Activated naive CD4-positive, alpha-beta T cell treated with anti-CD3 and anti-CD28 coated beads for 36 hours (primary cell): Measurements from ENCODE around the gene SYTL2. TPM values are rescaled to one million over a fixed set of nuclear protein-coding genes. Genes with fewer than 3 reads are reported as not detected.
"Not testable (repeated sequence)": the region's sequence is repeated elsewhere in the genome, so short reads cannot be mapped to it uniquely, and the experiment has no call there.

Experiments used
- CTCF ChIA-PET: fragments of 350-600 bp; sonication (Branson Sonifier 250); formaldehyde crosslinking; loops from one replicate; lab custom pipeline; 2021; ENCODE audit warnings: antibody characterized with exemption; lab: Charles Lee
- DNase-seq: peaks from one replicate; pipeline ENCODE4 v3.0.0-alpha.2; 2020
- H3K27ac Mint-ChIP-seq: one replicate; pipeline ENCODE4 v1.8.0; 2021; ENCODE audit warnings: mild to moderate bottlenecking, mixed read lengths
- H3K27me3 Mint-ChIP-seq: one replicate; pipeline ENCODE4 v1.8.0; 2021; ENCODE audit warnings: low read depth, mixed read lengths
- H3K36me3 Mint-ChIP-seq: one replicate; pipeline ENCODE4 v1.8.0; 2021; ENCODE audit warnings: low read depth, mixed read lengths
- H3K4me1 Mint-ChIP-seq: one replicate; pipeline ENCODE4 v1.8.0; 2021; ENCODE audit warnings: low read depth, mixed read lengths
- H3K4me3 Mint-ChIP-seq: one replicate; pipeline ENCODE4 v1.8.0; 2021; ENCODE audit warnings: mild to moderate bottlenecking, moderate library complexity, mixed read lengths
- H3K9me3 Mint-ChIP-seq: one replicate; pipeline ENCODE4 v1.8.0; 2021; ENCODE audit warnings: mixed read lengths
- intact Hi-C: fragments of 100-400 bp; cut with micrococcal nuclease; formaldehyde crosslinking; loops from one replicate; pipeline ENCODE4 v1.15.1; 2023
- total RNA-seq, 2 experiments: library from RNA; stranded (reverse); gene quantifications; one replicate each; pipeline ENCODE4 v1.2.3, GENCODE V29; 2021

Gene SYTL2
- total RNA-seq, 2 experiments from 2014 or later, result 13.8 to 13.9 TPM

DNA sequence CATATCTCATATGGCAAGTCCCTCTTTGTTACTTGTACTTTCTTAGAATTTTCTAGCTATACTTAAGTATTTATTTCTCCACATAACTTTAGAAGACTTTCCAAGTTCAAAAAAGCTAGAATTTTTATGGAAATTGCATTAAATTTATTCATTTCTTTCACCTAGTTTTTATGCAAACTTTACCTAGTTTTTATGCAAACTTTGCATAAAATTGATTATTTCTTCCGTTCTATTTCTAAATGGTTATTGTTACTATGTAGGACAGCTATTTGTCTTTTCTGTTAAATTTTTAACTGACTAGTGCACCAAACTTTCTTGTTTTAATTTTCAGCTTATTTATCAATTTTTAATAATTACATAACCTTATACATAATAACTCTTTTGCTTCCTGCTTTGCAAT is 142.8 kb downstream of the SYTL2 start:
- peaks cover 13% of the 10 kb centered on the region for H3K36me3 Mint-ChIP-seq
- H3K27ac Mint-ChIP-seq, result no peak overlapping the region
- CTCF ChIA-PET, result no interaction called here
- no peak overlapping the region for H3K4me3 Mint-ChIP-seq
- intact Hi-C loops, result no loop called here
- peaks cover 6% of the 10 kb centered on the region for H3K4me1 Mint-ChIP-seq
- no peak for DNase-seq
- H3K9me3 Mint-ChIP-seq, result no peaks in the 10 kb centered on the region
- no peaks in the 10 kb centered on the region for H3K27me3 Mint-ChIP-seq

DNA sequence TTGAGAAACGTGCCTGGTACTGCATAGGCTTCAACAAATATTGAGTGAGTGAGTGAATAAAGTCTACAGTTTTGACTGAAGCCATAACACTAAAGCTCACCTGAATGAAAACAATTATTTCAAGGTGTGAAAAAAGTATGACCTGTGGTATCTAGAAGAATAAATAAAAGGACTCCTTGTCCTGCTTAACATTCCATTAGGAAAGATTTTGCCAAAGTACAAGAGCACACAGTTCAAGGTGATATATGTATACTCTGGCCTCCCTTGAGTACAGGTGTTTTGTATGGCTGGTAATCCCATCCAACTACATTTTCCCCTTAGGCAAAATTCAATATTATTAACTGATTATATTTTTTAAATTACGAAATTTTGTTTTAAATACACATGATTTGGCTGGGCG is 144.3 kb downstream of the SYTL2 start:
- H3K27ac Mint-ChIP-seq, result no peak overlapping the region
- CTCF ChIA-PET, result no interaction called here
- intact Hi-C loops, result no loop called here
- H3K4me1 Mint-ChIP-seq, result peaks cover 6% of the 10 kb centered on the region
- no peaks in the 10 kb centered on the region for H3K9me3 Mint-ChIP-seq
- peaks cover 23% of the 10 kb centered on the region for H3K36me3 Mint-ChIP-seq
- no peak overlapping the region for H3K4me3 Mint-ChIP-seq
- DNase-seq, result no peak
- H3K27me3 Mint-ChIP-seq, result no peaks in the 10 kb centered on the region

DNA sequence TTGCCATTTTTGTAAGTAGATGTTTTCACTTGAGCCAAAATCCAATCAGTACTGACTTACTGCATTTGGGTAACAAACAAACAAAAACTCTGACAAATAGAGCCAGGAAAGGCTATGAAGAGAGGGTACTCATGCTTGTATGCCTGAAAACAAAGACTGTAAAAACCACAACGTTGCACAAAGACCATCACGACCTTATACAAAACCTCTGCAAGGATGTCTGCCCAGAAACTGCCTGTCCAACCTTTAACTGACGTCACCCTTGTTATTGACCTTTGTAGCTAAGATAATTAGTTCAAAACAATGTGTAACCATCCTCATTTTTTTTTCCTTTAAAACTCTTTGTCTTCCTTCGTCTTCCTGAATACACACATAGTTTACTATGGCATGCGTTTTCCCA is 145.2 kb downstream of the SYTL2 start:
- CTCF ChIA-PET, result no interaction called here
- no peak for DNase-seq
- Mint-ChIP-seq H3K27me3 (no peaks in the 10 kb centered on the region), H3K9me3 (no peaks in the 10 kb centered on the region), H3K4me3 (no peak overlapping the region), H3K36me3 (peaks cover 31% of the 10 kb centered on the region), H3K27ac (peak overlapping the region; percentile 96), H3K4me1 (peaks cover 14% of the 10 kb centered on the region)
- intact Hi-C loops, result loop anchor here (1.0 to 2.0 kb wide), 11 partner anchors 17 to 1141 kb away; partner anchors contain the start of genes HIKESHI, PICALM and SYTL2

GRCh38 chr11:85664615-85665481 is 146.1 kb downstream of the SYTL2 start, which contains the start of gene CREBZF:
CREBZF (minus strand) TSS chr11:85665129; CDS start chr11:85664875, 254 bp downstream.
- no peaks in the 10 kb centered on the region for H3K27me3 Mint-ChIP-seq
- peak; percentile 98 for DNase-seq
- CTCF ChIA-PET, result interaction anchor here (0.6 to 1.9 kb wide), 4 partner anchors 35 to 151 kb away, joined by 3 to 4 read pairs (median 3); no protein-coding TSS in a partner anchor

DNA sequence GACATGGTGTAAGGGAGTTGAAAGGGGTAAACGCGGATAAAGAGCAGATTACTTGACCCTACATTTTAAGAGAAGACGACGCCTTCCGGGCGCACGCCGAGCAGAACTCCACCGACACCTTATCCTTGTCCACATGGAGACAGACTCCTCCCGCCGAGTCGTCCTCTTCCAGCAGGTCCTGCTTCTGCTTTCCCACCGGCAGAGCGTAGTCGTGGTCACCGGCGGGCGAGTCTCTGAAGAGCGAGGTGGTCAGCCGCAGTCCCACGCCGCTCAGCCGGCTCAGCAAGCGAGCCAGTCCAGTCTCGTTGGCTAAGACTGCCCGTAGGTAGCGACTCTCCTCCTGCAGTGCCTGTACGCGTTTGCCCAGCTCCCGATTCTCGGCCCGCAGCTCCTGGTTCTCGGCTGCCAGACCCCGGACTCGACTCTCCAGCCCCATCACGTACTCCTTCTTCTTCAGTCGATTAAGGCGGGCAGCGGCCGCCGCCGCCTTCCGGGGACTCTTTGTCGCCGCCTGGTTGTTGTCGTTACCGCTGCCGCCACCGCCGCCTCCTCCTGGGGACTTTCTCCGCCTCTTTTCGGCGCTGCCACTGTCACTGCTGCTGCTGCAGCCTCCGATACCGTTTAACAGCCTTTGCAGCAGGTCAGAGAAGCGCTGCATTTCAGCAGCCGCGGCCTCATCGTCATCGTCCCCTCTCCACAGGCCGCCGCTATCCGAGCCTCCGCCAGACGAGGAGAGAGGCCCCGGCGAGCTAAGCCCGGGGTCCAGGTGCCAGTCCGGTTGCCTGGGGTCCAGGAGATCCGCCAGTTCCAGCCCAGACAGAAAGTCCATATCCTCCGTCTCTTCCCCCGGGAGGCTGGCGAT is 147.0 kb downstream of the SYTL2 start:
- peak overlapping the region; percentile 98 for H3K4me3 Mint-ChIP-seq
- H3K4me1 Mint-ChIP-seq, result peaks cover 31% of the 10 kb centered on the region
- intact Hi-C loops, result loop anchor here (1.0 to 2.0 kb wide), 5 partner anchors 17 to 623 kb away; partner anchors contain the start of genes TMEM126A and TMEM126B
- no peaks in the 10 kb centered on the region for H3K27me3 Mint-ChIP-seq
- peak; percentile 92 for DNase-seq
- peak overlapping the region; percentile 96 for H3K27ac Mint-ChIP-seq
- H3K9me3 Mint-ChIP-seq, result no peaks in the 10 kb centered on the region
- peaks cover 44% of the 10 kb centered on the region for H3K36me3 Mint-ChIP-seq
- CTCF ChIA-PET, result interaction anchor here (0.6 to 1.9 kb wide), 8 partner anchors 11 to 452 kb away, joined by 3 to 5 read pairs (median 4); partner anchors contain the start of gene CCDC83

More at GRCh38 chr11:85664615-85665481, 146.1 kb downstream of the SYTL2 start, which contains the start of gene CREBZF:
- Mint-ChIP-seq H3K36me3 (peaks cover 39% of the 10 kb centered on the region), H3K4me1 (peaks cover 23% of the 10 kb centered on the region), H3K4me3 (peak within 1 kb of the TSS; percentile 98), H3K27ac (peak within 1 kb of the TSS; percentile 96), H3K9me3 (no peaks in the 10 kb centered on the region)
- intact Hi-C loops, result loop anchor here (1.0 to 2.0 kb wide), 15 partner anchors 17 to 1141 kb away; partner anchors contain the start of genes HIKESHI, PICALM, SYTL2 and TMEM126A

- Mint-ChIP-seq H3K9me3 (no peaks in the 10 kb centered on the region), H3K4me3 (peak overlapping the region; percentile 98), H3K27ac (peak overlapping the region; percentile 96), H3K4me1 (peaks cover 37% of the 10 kb centered on the region), H3K36me3 (peaks cover 49% of the 10 kb centered on the region), H3K27me3 (no peaks in the 10 kb centered on the region)
- intact Hi-C loops, result no loop called here
- CTCF ChIA-PET, result interaction anchor here (0.6 to 1.9 kb wide), 6 partner anchors 10 to 452 kb away, joined by 3 to 5 read pairs (median 4); partner anchors contain the start of gene CCDC83
- peak; percentile 45 for DNase-seq
Observed at GRCh38 chr11:85663080-85663752, 147.7 kb downstream of the SYTL2 start.

- peaks cover 41% of the 10 kb centered on the region for H3K4me1 Mint-ChIP-seq
- intact Hi-C loops, result loop anchor here (1.0 kb wide), 1 partner anchor 9 kb away; no protein-coding TSS in a partner anchor
- peak overlapping the region; percentile 67 for H3K4me3 Mint-ChIP-seq
- no peaks in the 10 kb centered on the region for H3K27me3 Mint-ChIP-seq
- no peaks in the 10 kb centered on the region for H3K9me3 Mint-ChIP-seq
- peaks cover 49% of the 10 kb centered on the region for H3K36me3 Mint-ChIP-seq
- CTCF ChIA-PET, result interaction anchor here (0.6 kb wide), 1 partner anchor 15 kb away, joined by 3 read pairs; no protein-coding TSS in a partner anchor
- DNase-seq, result no peak
- H3K27ac Mint-ChIP-seq, result no peak overlapping the region
Observed at GRCh38 chr11:85661972-85662664, 148.8 kb downstream of the SYTL2 start.

DNA sequence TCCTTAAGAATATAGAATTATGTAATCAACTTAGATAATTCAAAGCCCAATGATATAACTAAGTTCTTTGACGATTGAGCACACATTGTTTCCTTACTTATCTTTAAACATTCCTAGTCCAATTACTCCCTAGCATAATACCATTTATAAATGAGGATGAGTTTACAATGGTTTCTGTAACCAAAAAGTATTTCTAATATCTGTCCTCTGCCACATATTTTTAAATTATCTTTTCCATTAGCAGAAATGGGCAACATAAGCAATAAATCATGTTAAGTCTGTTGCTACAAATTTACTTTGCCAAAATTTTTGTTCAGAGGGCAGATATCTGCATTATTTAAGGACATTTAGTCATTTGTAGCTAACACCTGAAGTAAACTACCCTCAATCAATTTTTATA is 152.8 kb downstream of the SYTL2 start:
- CTCF ChIA-PET, result interaction anchor here (1.2 kb wide), 1 partner anchor 9 kb away, joined by 4 read pairs; no protein-coding TSS in a partner anchor
- Mint-ChIP-seq H3K27ac (no peak overlapping the region), H3K4me1 (peaks cover 46% of the 10 kb centered on the region), H3K4me3 (no peak overlapping the region), H3K9me3 (no peaks in the 10 kb centered on the region), H3K36me3 (peaks cover 41% of the 10 kb centered on the region), H3K27me3 (no peaks in the 10 kb centered on the region)
- intact Hi-C loops, result no loop called here
- no peak for DNase-seq

- no peak for DNase-seq
- H3K36me3 Mint-ChIP-seq, result peaks cover 32% of the 10 kb centered on the region
- intact Hi-C loops, result loop anchor here (1.0 kb wide), 1 partner anchor 8 kb away; no protein-coding TSS in a partner anchor
- H3K4me3 Mint-ChIP-seq, result no peak overlapping the region
- H3K9me3 Mint-ChIP-seq, result no peaks in the 10 kb centered on the region
- H3K27ac Mint-ChIP-seq, result peak overlapping the region; percentile 13
- CTCF ChIA-PET, result interaction anchor here (2.4 kb wide), 1 partner anchor 9 kb away, joined by 9 read pairs; the partner anchor contains the start of gene TMEM126A
- no peaks in the 10 kb centered on the region for H3K27me3 Mint-ChIP-seq
- H3K4me1 Mint-ChIP-seq, result peaks cover 52% of the 10 kb centered on the region
Observed at GRCh38 chr11:85656777-85657176, 154.2 kb downstream of the SYTL2 start.

DNA sequence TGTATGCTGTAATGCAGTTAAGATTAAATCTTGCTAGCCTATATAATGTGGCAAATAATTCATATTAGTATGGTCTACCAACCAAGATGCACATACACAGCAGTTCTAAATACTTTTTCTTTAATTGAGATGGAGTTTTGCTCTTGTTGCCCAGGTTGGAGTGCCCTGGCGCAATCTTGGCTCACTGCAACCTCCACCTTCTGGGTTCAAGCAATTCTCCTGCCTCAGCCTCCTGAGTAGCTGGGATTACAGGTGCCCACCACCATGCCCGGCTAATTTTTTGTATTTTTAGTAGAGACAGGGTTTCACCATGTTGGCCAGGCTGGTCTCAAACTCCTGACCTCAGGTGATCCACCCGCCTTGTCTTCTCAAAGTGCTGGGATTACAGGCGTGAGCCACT is 156.6 kb downstream of the SYTL2 start:
- H3K27me3 Mint-ChIP-seq, H3K9me3 Mint-ChIP-seq, DNase-seq, H3K27ac Mint-ChIP-seq, intact Hi-C loops, H3K4me3 Mint-ChIP-seq, CTCF ChIA-PET: not testable (repeated sequence)
- Mint-ChIP-seq H3K4me1 (peaks cover 40% of the 10 kb centered on the region), H3K36me3 (peaks cover 12% of the 10 kb centered on the region)
